Stimulated activated naive B cell treated with anti-CD40 and anti-IgM and Interleukin-4, amounts not matched to agents 10 μg/mL and 1 μg/mL and 100 μg/mL, for 72 hours (primary cell): ENCODE measurements around the gene SLC22A5.

Experiments
- ATAC-seq, 2 donors: fragments of 150-1000 bp; cut with Tn5 transposase; replicated peaks; 2 replicates each; pipeline ENCODE4 v1.10.0; 2021; ENCODE audit warnings: moderate library complexity in 1 of 2
- DNase-seq: peaks from one replicate; pipeline ENCODE4 v3.0.0; 2021
- H3K27ac Mint-ChIP-seq: one replicate; pipeline ENCODE4 v1.8.0; 2022; ENCODE audit warnings: mild to moderate bottlenecking, mixed read lengths
- H3K27me3 Mint-ChIP-seq, 2 donors: one replicate each; pipeline ENCODE4 v1.8.0; 2022; ENCODE audit warnings: mixed read lengths in 2 of 2
- H3K36me3 Mint-ChIP-seq, 2 donors: one replicate each; pipeline ENCODE4 v1.8.0; 2022; ENCODE audit warnings: mixed read lengths in 2 of 2, mild to moderate bottlenecking in 1 of 2
- H3K4me1 Mint-ChIP-seq, 2 donors: one replicate each; pipeline ENCODE4 v1.8.0; 2022; ENCODE audit warnings: mixed read lengths in 2 of 2, mild to moderate bottlenecking in 1 of 2
- H3K4me3 Mint-ChIP-seq, 2 donors: one replicate each; pipeline ENCODE4 v1.8.0; 2022; ENCODE audit warnings: mild to moderate bottlenecking in 2 of 2, mixed read lengths in 2 of 2, moderate library complexity in 1 of 2
- H3K9me3 Mint-ChIP-seq, 2 donors: one replicate each; pipeline ENCODE4 v1.8.0; 2022; ENCODE audit warnings: mixed read lengths in 2 of 2, mild to moderate bottlenecking in 1 of 2

Gene SLC22A5

DNA sequence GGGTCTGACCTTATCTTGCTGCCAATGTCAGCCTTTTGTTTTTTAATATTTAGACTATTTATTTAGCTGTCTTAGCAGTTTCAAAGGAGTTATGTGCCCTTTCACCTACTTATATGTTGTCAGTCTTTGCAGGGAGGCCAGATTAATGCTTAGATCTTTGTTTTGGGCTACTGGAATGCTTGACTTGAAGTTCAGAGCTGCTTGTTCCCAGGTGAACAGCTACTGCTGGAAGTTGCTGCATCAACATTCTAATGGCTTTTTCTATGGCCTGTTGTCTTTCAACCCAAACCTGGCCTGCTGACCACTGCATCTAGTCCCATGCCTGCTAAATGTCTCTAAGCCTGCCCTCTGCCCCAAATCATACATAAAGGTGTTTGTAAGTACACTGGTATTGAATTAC is 3.0 kb downstream of the SLC22A5 start:
- Mint-ChIP-seq H3K4me1 (peaks cover 12 to 20% of the 10 kb centered on the region in 2 donors), H3K36me3 (no peaks in the 10 kb centered on the region), H3K27me3 (no peaks in the 10 kb centered on the region), H3K9me3 (no peaks in the 10 kb centered on the region), H3K27ac (no peak overlapping the region), H3K4me3 (no peak overlapping the region)
- no peak for ATAC-seq
- no peak for DNase-seq

DNA sequence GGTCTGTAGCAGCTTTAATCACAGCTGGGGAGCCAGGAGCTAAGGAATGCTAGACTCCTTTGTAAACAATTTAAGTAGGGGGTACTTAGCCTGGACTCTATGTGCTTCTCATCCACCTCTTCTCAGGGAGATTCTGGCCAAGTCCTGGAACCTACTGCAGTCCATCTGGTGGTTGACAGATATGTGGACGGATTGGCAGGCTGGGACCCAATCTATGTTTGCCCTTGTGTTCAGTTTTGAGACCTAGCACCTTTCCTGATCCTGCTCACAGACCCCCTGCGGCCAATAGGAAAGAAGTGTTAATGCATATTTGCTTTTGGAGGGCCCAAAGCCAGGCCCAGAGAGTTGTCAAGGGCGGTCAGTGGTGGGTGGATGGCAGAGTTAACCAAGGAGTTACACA is 6.4 kb downstream of the SLC22A5 start:
- H3K9me3 Mint-ChIP-seq, result no peaks in the 10 kb centered on the region
- H3K4me3 Mint-ChIP-seq, result no peak overlapping the region
- no peak overlapping the region for H3K27ac Mint-ChIP-seq
- DNase-seq, result no peak
- no peak for ATAC-seq
- H3K36me3 Mint-ChIP-seq, result peaks cover 5 to 10% of the 10 kb centered on the region in 2 donors
- peaks cover 13 to 18% of the 10 kb centered on the region in 2 donors for H3K4me1 Mint-ChIP-seq
- H3K27me3 Mint-ChIP-seq, result no peaks in the 10 kb centered on the region

DNA sequence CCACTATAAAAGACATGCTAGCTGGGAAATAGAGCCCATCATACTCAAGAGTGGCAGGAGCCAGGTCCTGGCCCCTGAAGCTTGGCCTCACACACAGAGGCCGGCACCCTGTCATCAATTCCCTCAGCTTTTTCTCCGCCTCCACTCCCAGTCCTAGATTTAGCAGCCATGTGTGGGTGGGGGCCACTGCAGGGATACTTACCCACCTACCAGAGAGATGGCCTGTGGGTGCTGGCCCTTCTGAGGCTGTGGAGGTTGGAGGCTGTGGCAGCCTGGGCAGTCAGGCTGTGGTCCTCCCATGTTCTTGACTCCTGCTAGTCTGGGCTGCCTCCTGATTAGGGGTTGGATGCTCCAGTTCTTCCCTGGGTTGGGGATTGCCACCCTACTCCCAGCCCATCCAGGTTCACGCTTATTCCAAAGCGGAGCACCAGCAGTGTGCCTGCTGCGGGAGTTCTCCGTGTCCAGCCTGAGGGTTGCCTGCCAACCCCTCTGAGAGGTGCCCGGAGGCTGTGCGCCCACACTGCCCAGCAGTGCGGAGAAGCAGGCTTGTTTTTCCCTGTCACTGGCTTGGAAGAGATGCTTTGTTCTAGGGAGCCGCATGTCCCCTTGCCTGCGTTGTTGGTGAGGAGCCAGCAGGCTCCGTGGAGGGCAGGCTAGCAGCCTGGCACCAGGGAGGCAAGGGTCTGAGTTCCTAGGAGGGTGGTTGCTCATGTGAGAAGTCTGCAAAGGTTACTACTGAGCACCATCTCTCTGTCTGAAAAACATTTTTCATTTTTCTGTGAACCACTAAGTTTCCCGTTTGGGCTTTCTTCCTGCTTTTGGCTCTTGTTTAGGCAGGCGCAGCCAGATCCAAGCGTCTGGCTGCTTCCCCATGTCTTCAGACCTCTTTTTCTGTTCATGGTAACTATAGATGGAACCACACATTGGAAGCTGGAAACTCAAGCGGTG is 7.5 kb downstream of the SLC22A5 start:
- ATAC-seq, result no peak

DNA sequence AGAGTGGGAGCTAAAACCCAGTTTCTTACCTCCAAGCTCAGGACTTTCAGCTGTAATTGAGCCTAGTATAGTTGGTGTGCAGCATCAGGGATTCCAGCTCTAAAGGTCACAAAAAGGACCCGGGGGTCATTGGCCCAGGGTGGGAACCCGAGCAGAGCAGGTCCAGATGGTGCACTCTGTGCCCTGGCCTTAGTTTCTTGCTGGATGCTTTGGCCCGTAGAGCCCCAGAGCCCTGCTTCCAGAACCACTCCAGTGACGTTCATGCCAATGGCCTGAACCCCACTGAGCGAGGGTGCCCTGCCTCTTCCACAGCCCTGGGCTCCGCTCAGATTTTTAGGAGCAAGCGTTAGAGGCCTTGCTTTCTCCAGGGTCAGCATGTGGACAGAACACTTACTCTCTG is 8.2 kb downstream of the SLC22A5 start:
- Mint-ChIP-seq H3K36me3 (peaks cover 5 to 14% of the 10 kb centered on the region in 2 donors), H3K9me3 (no peaks in the 10 kb centered on the region), H3K4me3 (no peak overlapping the region), H3K27me3 (no peaks in the 10 kb centered on the region), H3K4me1 (peaks cover 7% of the 10 kb centered on the region in 2 donors), H3K27ac (no peak overlapping the region)
- ATAC-seq (no peak), DNase-seq (no peak)

More for the DNA sequence above, 7.5 kb downstream of the SLC22A5 start:
- H3K4me3 Mint-ChIP-seq, result no peak overlapping the region
- no peaks in the 10 kb centered on the region for H3K27me3 Mint-ChIP-seq
- H3K36me3 Mint-ChIP-seq, result peaks cover 5 to 10% of the 10 kb centered on the region in 2 donors
- DNase-seq, result no peak
- peaks cover 9 to 11% of the 10 kb centered on the region in 2 donors for H3K4me1 Mint-ChIP-seq
- H3K9me3 Mint-ChIP-seq, result no peaks in the 10 kb centered on the region
- peak overlapping the region; percentile 31 for H3K27ac Mint-ChIP-seq

DNA sequence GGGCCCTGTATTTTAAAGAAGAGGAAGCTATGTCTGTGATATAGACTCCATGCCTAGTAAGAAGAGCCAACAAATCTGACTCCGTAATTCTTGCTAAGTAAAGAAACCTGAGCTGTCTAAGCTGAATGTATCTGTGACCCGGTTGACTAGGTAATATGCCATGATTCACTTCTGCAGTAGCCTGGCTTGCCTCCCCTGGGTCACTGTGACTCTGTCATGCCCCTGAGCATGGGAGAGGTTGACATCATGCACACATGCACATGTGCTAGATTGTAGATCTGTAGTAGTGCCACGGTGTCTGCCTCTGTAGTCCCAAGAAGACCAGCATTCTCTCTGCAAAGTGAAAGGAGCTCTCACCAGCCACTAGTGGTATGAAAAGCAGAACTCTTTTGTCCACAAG is 9.1 kb downstream of the SLC22A5 start:
- Mint-ChIP-seq H3K27me3 (no peaks in the 10 kb centered on the region), H3K9me3 (no peaks in the 10 kb centered on the region), H3K4me3 (no peak overlapping the region), H3K36me3 (peaks cover 5 to 14% of the 10 kb centered on the region in 2 donors), H3K4me1 (peaks cover 7% of the 10 kb centered on the region in 2 donors), H3K27ac (peak overlapping the region; percentile 69)
- peak; percentile 58 to 97 for ATAC-seq
- DNase-seq, result peak; percentile 28

DNA sequence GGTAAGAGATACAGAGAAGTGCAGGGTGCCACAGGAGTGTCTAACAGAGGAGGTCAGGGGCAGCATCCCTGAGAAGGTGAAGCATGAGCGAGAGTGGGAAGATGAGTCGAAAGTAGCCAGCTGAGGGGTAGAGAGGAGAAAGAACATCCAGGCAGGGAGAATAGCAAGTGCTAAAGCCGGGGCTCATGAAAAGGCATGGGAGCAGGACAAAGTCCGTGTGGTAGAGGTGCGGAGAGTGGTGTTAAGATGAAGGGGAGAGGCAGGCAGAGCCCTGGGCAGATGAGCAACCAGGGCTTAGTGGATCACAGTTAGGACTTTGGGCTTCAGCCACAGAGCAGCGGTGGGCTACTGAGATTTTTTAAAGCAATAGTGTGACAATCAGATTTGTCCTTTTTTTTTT is 10.5 kb downstream of the SLC22A5 start:
- no peak for DNase-seq
- no peaks in the 10 kb centered on the region for H3K27me3 Mint-ChIP-seq
- peaks cover 5 to 14% of the 10 kb centered on the region in 2 donors for H3K36me3 Mint-ChIP-seq
- no peaks in the 10 kb centered on the region for H3K9me3 Mint-ChIP-seq
- no peak overlapping the region for H3K4me3 Mint-ChIP-seq
- H3K27ac Mint-ChIP-seq, result no peak overlapping the region
- H3K4me1 Mint-ChIP-seq, result peaks cover 7 to 8% of the 10 kb centered on the region in 2 donors
- no peak for ATAC-seq

DNA sequence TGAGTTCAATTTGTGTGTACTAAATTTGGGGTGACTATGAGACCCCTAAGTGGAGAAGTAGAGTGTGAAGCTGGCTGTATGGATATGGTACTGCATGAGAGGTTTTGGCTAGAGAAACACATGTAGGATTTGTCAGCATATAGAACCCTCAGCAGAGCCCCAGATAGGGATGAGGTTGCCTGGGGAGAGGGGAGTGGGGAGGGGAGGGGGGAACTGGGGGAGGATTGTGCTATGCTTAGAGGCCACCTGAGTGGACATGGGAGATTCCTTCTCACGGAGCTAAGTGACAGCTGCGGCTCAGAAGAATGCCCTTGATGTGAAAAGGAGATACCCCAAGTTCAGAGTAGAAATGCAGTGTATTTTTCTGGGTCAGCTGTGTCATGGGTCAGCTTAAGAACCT is 11.2 kb downstream of the SLC22A5 start:
- ATAC-seq (no peak), DNase-seq (no peak)
- no peaks in the 10 kb centered on the region for H3K27me3 Mint-ChIP-seq
- peaks cover 11 to 15% of the 10 kb centered on the region in 2 donors for H3K4me1 Mint-ChIP-seq
- no peak overlapping the region for H3K4me3 Mint-ChIP-seq
- peaks cover 5 to 16% of the 10 kb centered on the region in 2 donors for H3K36me3 Mint-ChIP-seq
- H3K27ac Mint-ChIP-seq, result no peak overlapping the region
- H3K9me3 Mint-ChIP-seq, result no peaks in the 10 kb centered on the region

DNA sequence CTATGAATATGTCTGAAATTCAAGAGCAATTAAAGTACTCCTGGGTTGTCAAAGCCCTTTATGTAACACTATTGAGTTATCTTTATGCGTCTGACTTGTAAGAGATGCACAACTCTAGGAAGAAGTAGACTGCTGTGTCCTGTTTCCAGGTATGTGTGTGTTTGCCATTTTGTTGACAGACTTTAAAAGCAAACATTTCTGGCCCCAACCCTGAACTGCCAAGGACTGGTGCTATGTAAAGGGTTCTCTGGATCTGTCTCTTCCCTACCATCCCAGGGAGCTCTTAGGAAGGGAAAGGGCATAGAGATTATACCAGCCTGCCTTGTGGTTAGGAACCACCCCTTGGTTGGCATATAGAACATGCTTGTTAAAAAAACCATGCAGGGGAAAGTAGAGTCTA is 12.1 kb downstream of the SLC22A5 start:
- no peak for DNase-seq
- Mint-ChIP-seq H3K36me3 (peaks cover 5 to 17% of the 10 kb centered on the region in 2 donors), H3K9me3 (no peaks in the 10 kb centered on the region), H3K27me3 (no peaks in the 10 kb centered on the region), H3K27ac (no peak overlapping the region), H3K4me3 (no peak overlapping the region), H3K4me1 (peaks cover 16 to 23% of the 10 kb centered on the region in 2 donors)
- ATAC-seq, result no peak

DNA sequence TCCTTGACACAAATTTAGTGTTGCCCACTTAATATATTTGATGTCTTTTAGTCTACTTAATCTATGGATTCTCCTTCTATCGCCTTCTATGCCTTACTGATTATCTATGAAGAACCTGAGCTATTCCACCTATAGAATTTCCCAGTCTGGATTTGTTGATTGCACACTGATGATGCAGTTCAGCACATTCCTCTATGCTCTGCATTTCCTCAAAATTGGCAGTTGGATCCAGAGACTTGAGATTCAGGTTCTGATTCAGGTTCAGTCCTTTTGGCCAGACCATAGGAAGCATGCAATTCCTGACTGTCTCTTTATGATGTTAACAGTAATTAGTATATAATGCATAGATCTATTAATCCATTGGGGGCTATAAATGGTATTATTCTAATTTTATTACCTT is 13.8 kb downstream of the SLC22A5 start:
- ATAC-seq, result no peak

DNA sequence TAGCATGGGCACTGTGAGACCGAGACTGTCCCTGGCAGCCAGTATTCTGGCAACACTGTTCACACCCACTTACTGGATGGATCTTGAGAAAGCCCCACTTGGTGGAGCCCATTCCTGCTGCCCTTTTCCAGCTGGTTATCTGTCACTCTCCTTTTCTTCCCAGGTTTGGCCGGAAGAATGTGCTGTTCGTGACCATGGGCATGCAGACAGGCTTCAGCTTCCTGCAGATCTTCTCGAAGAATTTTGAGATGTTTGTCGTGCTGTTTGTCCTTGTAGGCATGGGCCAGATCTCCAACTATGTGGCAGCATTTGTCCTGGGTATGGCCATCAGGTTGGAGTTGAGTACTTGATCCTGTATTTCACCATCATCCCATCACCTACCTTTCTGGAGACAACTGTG is 14.5 kb downstream of the SLC22A5 start:
- H3K36me3 Mint-ChIP-seq, result peaks cover 7 to 20% of the 10 kb centered on the region in 2 donors
- H3K4me1 Mint-ChIP-seq, result peaks cover 18 to 32% of the 10 kb centered on the region in 2 donors
- ATAC-seq (no peak), DNase-seq (no peak)
- no peak overlapping the region for H3K27ac Mint-ChIP-seq
- no peaks in the 10 kb centered on the region for H3K27me3 Mint-ChIP-seq
- H3K9me3 Mint-ChIP-seq, result no peaks in the 10 kb centered on the region
- no peak overlapping the region for H3K4me3 Mint-ChIP-seq

More for the DNA sequence above, 13.8 kb downstream of the SLC22A5 start:
- H3K4me1 Mint-ChIP-seq, result peaks cover 24 to 36% of the 10 kb centered on the region in 2 donors
- H3K27me3 Mint-ChIP-seq, result no peaks in the 10 kb centered on the region
- H3K36me3 Mint-ChIP-seq, result peaks cover 5 to 17% of the 10 kb centered on the region in 2 donors
- DNase-seq, result no peak
- H3K4me3 Mint-ChIP-seq, result no peak overlapping the region
- H3K9me3 Mint-ChIP-seq, result no peaks in the 10 kb centered on the region
- H3K27ac Mint-ChIP-seq, result no peak overlapping the region

DNA sequence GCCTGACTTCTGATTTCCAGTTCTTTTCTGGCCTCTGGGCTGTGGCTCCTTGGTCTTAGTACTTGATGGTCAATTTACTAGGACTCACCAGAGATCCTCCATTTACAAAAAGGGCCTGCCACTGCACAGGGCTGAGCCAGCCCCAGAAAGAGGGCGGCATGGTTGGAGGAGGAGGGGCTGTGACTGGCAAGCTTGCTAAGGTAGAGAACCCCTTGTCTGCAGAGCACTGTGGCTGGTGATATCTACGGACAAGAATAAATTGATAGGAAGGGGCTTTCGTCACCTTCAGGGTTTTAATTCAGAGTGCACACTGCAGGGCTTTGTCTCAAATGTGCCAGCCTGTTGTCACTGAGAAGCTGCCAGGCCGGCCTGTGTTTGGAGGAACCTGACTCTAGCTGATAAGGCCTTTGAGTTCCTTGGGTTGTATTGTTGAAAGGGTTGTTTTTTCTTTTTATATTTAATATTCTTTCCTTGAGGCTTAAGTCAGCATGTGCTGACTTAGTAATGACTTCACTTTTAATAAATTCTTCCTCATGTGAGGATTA is 15.1 kb downstream of the SLC22A5 start:
- peaks cover 18 to 32% of the 10 kb centered on the region in 2 donors for H3K4me1 Mint-ChIP-seq
- no peak for ATAC-seq
- DNase-seq, result no peak
- no peak overlapping the region for H3K27ac Mint-ChIP-seq
- no peaks in the 10 kb centered on the region for H3K9me3 Mint-ChIP-seq
- H3K27me3 Mint-ChIP-seq, result no peaks in the 10 kb centered on the region
- H3K4me3 Mint-ChIP-seq, result no peak overlapping the region
- H3K36me3 Mint-ChIP-seq, result peaks cover 7 to 25% of the 10 kb centered on the region in 2 donors

DNA sequence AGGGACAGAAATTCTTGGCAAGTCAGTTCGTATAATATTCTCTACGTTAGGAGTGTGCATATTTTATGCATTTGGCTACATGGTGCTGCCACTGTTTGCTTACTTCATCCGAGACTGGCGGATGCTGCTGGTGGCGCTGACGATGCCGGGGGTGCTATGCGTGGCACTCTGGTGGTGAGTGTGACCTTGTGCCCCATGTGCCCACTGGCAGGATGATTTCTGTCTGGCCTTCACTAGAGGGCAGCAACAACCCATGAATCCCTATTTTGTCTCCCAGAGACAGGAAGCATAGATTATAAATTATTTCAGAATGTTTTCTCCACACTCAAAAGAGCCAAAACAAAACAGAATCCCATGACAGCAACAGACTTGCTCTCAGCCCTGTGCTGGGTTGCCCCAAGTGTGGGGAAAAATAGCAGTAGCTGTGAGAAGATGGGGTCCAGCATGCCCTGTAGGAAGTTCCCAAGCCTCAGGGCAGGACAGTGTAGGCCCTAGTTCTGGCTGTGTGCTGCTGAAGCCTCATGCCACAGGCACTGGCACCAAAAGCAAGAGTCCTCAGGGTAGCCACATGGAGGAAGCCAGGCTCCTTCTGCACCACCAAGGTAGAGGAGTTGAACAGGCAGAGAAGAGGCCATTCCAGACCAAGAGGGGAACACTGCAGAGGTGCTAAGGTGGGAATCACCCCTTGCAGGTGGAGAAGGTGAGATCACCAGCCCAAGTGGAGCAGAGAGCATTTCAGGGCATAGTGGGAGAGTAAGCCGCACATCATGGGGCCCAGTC is 16.0 kb downstream of the SLC22A5 start:
- ATAC-seq (peak; percentile 81 to 83), DNase-seq (peak; percentile 56)
- Mint-ChIP-seq H3K4me1 (peaks cover 18 to 32% of the 10 kb centered on the region in 2 donors), H3K4me3 (no peak overlapping the region), H3K27ac (peak overlapping the region; percentile 39), H3K27me3 (no peaks in the 10 kb centered on the region), H3K36me3 (peaks cover 2 to 19% of the 10 kb centered on the region in 2 donors), H3K9me3 (no peaks in the 10 kb centered on the region)

DNA sequence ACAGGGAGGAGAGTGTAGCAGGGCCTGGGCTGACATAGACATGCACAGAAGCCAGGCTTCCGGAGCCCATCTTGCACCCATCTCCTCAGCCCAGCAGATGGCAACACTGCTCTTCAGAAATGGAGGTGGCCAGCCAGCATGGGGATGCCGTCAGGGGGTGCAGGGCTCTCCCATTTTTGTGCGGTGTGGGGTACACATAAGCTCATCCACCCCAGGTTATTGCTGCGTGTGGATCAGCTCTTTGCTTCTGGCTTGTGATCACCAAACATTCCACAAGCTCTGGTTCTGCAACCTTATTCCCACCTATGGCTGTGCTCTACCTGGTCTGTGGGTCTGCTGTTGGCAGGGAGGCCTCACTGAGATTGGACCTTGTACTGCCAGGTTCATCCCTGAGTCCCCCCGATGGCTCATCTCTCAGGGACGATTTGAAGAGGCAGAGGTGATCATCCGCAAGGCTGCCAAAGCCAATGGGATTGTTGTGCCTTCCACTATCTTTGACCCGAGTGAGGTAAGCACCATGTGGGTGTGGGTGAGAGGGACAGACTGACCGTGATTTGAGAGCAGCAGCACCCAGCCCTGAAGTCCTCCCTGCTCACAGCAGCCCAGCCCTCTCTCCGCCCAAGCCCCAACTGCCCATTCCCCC is 17.3 kb downstream of the SLC22A5 start:
- DNase-seq (peak; percentile 65), ATAC-seq (peak; percentile 89 to 91)
- no peak overlapping the region for H3K4me3 Mint-ChIP-seq
- peaks cover 2 to 17% of the 10 kb centered on the region in 2 donors for H3K36me3 Mint-ChIP-seq
- H3K27me3 Mint-ChIP-seq, result no peaks in the 10 kb centered on the region
- no peak overlapping the region for H3K27ac Mint-ChIP-seq
- peaks cover 18 to 32% of the 10 kb centered on the region in 2 donors for H3K4me1 Mint-ChIP-seq
- H3K9me3 Mint-ChIP-seq, result no peaks in the 10 kb centered on the region

DNA sequence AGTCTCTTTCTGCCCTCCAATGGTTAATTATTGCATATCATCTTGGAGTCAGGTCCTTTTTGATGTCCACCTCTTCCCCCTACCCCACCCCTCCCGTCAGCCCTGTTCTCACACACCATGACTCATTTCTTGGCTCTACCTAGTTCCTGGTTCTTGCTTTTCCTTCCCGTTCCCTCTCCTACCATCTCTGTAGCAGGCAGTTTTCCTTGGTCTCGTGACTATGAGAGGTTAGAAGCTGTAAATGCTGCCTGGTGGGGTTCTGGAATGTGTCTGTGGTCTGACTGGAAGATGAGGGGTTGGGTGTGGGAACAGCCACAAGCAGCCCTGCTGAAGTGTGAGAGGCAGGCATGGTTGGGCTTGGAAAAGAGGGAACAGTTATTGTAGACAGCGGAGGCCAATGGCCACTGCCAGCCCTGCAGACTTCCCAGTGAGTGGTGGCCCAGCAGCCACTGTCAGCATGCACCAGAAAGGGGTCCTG is 18.2 kb downstream of the SLC22A5 start:
- peaks cover 18 to 32% of the 10 kb centered on the region in 2 donors for H3K4me1 Mint-ChIP-seq

More for the DNA sequence above, 18.2 kb downstream of the SLC22A5 start:
- ATAC-seq (no peak), DNase-seq (no peak)
- H3K27me3 Mint-ChIP-seq, result no peaks in the 10 kb centered on the region
- H3K27ac Mint-ChIP-seq, result no peak overlapping the region
- H3K9me3 Mint-ChIP-seq, result no peaks in the 10 kb centered on the region
- H3K36me3 Mint-ChIP-seq, result peaks cover 2 to 17% of the 10 kb centered on the region in 2 donors
- peak overlapping the region in 1 of 2 donors; percentile 17 for H3K4me3 Mint-ChIP-seq
